Mucosa of descending colon (tissue), 3 donors: Measurements from ENCODE around the gene MUC2. TPM values are rescaled to one million over a fixed set of nuclear protein-coding genes. Genes with fewer than 3 reads are reported as not detected.

ENCODE experiments used
- ATAC-seq: fragments of 200-7000 bp; cut with Tn5 transposase; one replicate; pipeline ENCODE4 v1.9.1; 2020; ENCODE audit warnings: mild to moderate bottlenecking, moderate library complexity
- DNase-seq, 3 donors: peaks; one replicate each; pipeline ENCODE4 v3.0.0-alpha.2; 2020
- H3K36me3 ChIP-seq: fragments of 200-600 bp; one replicate; pipeline ENCODE4 v1.8.0; 2021; ENCODE audit warnings: low read depth, mild to moderate bottlenecking
- H3K4me1 ChIP-seq: fragments of 200-600 bp; one replicate; pipeline ENCODE4 v1.8.0; 2021; ENCODE audit warnings: low read depth, mild to moderate bottlenecking
- H3K4me3 ChIP-seq: fragments of 200-600 bp; one replicate; pipeline ENCODE4 v1.8.0; 2021; ENCODE audit warnings: mild to moderate bottlenecking
- H3K9me3 ChIP-seq: fragments of 200-600 bp; one replicate; pipeline ENCODE4 v1.8.0; 2021; ENCODE audit warnings: mild to moderate bottlenecking
- intact Hi-C, 2 donors: fragments of 100-400 bp; cut with DNase I in 1 of 2; cut with micrococcal nuclease in 1 of 2; formaldehyde crosslinking; loops; one replicate each; pipeline versions ENCODE4 v1.11.0 to v1.11.1; 2022; cut with DNase I, micrococcal nuclease
- total RNA-seq, 3 donors: library from RNA; stranded (reverse); fragmentation: NEBNext Ultra II Directional in 2 of 3; extraction: Animal tissue kit (Norgen Biotek cat#: 25700) in 2 of 3; gene quantifications; one replicate each; pipeline versions ENCODE4 v1.2.1 to v1.2.4, GENCODE V29; 2021 to 2023
- TF ChIP-seq, protein P1 (sequence below): fragments of 200-600 bp; IDR thresholded peaks from one replicate; pipeline ENCODE4 v1.8.0; 2022; ENCODE audit warnings: antibody characterized with exemption, mild to moderate bottlenecking
- donor health status: DM: no; HTN: no; CAD: no; lungs with moderate emphysema.
- donor health status: DM: no; HTN: no; CAD: no.
- donor health status: DM: no; HTN: yes; CAD: no.

The MUC2 gene
- total RNA-seq, 3 donors from 2014 or later = 379 to 1,246 (median 1,109) TPM

DNA sequence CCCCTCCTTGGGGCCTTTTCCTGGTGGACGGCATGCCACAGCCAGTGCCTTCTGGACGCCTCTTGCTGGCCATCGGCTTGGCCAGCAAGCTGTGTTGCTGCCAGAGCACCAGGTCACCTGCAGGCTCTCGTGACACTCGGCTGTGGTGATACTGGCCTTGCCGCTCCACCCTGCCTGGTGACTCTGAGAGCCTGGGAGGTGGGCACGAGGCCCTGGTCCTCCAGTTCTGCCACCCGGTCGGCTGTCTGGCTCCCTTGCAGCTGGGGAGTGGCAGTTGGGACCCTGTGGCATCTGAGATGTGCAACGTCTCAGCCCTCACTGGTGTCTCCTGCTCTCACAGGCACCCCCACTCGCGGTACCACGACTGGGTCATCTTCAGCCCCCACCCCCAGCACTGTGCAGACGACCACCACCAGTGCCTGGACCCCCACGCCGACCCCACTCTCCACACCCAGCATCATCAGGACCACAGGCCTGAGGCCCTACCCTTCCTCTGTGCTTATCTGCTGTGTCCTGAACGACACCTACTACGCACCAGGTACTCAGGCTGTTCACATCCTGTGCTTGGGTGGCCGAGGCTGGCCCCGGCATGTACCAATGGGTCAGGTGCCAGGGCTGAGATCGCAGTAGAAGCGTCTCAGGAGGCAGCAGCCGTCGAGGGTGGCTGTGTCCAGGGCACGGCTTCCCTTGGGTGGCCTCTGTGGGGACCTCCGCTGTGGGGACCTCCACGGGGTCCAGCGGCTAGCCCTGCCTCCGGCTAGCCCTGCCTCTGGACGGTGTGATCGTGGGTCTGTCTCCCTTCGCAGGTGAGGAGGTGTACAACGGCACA is 26.0 kb downstream of the MUC2 start:
- TF ChIP-seq, protein P1, sequence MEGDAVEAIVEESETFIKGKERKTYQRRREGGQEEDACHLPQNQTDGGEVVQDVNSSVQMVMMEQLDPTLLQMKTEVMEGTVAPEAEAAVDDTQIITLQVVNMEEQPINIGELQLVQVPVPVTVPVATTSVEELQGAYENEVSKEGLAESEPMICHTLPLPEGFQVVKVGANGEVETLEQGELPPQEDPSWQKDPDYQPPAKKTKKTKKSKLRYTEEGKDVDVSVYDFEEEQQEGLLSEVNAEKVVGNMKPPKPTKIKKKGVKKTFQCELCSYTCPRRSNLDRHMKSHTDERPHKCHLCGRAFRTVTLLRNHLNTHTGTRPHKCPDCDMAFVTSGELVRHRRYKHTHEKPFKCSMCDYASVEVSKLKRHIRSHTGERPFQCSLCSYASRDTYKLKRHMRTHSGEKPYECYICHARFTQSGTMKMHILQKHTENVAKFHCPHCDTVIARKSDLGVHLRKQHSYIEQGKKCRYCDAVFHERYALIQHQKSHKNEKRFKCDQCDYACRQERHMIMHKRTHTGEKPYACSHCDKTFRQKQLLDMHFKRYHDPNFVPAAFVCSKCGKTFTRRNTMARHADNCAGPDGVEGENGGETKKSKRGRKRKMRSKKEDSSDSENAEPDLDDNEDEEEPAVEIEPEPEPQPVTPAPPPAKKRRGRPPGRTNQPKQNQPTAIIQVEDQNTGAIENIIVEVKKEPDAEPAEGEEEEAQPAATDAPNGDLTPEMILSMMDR = no peak
- ATAC-seq = peak; percentile 2
- H3K4me1 ChIP-seq = peaks cover 3% of the 10 kb centered on the region
- peak in 2 of 3 donors; percentile 17 to 37 for DNase-seq
- intact Hi-C loops = no loop called here
- no peaks in the 10 kb centered on the region for H3K36me3 ChIP-seq
- H3K9me3 ChIP-seq = no peaks in the 10 kb centered on the region
- no peak overlapping the region for H3K4me3 ChIP-seq

DNA sequence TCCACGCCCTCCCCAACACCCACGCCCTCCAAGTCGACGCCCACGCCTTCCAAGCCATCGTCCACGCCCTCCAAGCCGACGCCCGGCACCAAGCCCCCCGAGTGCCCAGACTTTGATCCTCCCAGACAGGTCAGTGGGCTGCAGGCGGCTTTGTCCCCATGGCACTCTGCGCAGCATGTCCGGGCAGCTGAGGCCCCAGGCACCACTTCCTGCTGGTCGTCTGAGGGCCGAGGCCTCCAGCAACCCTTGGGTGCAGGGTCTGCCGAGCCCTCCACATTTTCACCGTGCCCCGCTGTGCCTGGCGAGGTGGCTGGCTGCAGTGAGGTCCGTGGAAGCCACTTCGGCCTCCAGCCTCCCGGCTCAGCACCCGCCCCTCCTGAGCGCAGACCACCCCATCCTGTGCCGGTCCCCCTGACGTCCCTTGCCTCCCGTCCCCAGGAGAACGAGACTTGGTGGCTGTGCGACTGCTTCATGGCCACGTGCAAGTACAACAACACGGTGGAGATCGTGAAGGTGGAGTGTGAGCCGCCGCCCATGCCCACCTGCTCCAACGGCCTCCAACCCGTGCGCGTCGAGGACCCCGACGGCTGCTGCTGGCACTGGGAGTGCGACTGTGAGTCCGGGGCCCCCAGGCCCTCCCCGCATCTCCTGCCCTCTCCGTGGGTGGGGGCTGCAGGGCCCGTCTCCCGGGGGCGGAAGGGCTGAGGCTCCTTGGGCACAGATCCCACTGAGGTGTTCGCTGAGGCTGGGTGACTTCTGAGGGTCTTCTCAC is 26.8 kb downstream of the MUC2 start:
- Histone ChIP-seq H3K36me3 (no peaks in the 10 kb centered on the region), H3K4me3 (no peak overlapping the region), H3K9me3 (no peaks in the 10 kb centered on the region), H3K4me1 (peaks cover 3% of the 10 kb centered on the region)
- intact Hi-C loops = no loop called here
- TF ChIP-seq, protein P1 = no peak
- ATAC-seq (peak; percentile 23), DNase-seq (peak in 1 of 3 donors; percentile 36)

DNA sequence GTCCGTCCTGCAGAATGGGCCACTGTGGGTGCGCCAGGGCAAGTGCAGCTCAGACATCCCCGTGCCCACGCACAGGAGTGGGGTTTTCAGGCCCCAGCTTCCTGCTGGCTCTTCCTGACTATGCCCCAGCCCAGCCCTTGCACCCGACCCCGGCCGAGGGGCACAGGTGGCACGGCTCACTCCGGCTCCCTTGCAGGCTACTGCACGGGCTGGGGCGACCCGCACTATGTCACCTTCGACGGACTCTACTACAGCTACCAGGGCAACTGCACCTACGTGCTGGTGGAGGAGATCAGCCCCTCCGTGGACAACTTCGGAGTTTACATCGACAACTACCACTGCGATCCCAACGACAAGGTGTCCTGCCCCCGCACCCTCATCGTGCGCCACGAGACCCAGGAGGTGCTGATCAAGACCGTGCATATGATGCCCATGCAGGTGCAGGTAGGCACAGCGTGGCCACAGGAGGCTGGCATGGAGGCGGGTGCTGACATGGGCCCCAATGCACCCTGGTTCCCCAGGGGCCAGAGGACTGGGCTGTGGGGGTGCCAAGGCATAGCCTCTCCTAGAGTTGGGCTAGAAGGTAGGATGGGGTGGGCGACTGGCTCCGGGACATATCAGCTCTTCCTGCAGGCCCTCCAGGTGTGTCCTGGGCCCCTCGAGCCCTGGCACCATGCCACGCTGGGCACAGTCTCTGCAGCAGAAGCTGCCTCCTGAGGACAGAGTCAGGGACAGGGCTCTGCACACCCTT is 27.7 kb downstream of the MUC2 start:
- H3K4me1 ChIP-seq = peaks cover 3% of the 10 kb centered on the region
- H3K9me3 ChIP-seq = no peaks in the 10 kb centered on the region
- ATAC-seq = no peak
- H3K36me3 ChIP-seq = no peaks in the 10 kb centered on the region
- intact Hi-C loops = no loop called here
- TF ChIP-seq, protein P1 = no peak
- peak in 2 of 3 donors; percentile 23 to 34 for DNase-seq
- H3K4me3 ChIP-seq = no peak overlapping the region

DNA sequence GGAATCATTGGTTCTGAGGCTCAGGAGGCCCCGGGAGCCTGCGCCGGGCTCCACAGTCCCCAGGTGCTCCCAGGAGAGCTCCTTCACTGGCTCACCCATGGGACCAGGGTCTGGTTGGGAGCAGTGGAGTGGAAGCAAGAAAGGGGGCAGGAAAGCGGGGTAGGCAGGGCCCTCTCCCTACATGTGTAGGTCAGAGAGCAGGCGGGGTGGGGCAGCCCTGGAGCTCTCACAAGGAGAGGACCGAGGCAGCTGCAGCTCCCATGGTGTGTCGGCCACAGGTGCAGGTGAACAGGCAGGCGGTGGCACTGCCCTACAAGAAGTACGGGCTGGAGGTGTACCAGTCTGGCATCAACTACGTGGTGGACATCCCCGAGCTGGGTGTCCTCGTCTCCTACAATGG is 28.3 kb downstream of the MUC2 start:
- H3K4me1 ChIP-seq = peaks cover 3% of the 10 kb centered on the region
- no peak overlapping the region for H3K4me3 ChIP-seq
- intact Hi-C loops = no loop called here
- TF ChIP-seq, protein P1 = no peak
- DNase-seq = peak in 1 of 3 donors; percentile 40
- H3K36me3 ChIP-seq = no peaks in the 10 kb centered on the region
- H3K9me3 ChIP-seq = no peaks in the 10 kb centered on the region
- ATAC-seq = no peak
